GM21737 (cell line): ENCODE measurements around the gene KRT10.
"Not testable (repeated sequence)": the region's sequence is repeated elsewhere in the genome, so short reads cannot be mapped to it uniquely, and the experiment has no call there.

ENCODE experiments used
- ATAC-seq: cut with Tn5 transposase; IDR thresholded peaks from one replicate; pipeline ENCODE4 v1.9.1; 2021; ENCODE audit warnings: mild to moderate bottlenecking, moderate library complexity; ENCODE audit not compliant: unreplicated experiment

The KRT10 gene

GRCh38 chr17:40822132-40822812 is at the start of gene KRT10:
KRT10 (minus strand) TSS chr17:40822614; CDS start chr17:40822585, 29 bp downstream.
- no peak for ATAC-seq

DNA sequence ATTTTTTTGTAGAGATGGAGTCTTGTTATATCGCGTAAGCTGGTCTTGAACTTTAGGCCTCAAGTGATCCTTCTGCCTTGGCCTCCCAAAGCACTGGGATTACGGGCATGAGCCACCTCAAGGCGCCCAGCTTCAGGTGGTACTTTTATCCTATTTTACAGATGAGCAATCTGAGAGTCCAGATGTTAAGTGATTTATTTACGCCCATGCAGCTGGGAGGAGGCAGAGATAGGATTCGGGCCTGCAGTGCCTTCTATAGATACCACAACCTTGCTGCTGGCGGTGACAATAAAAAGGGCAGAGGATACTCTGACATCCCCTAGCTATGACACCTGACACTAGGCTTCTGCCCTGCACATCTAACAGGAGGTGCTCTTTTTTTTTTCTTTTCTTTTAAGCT is 48.9 kb upstream of the KRT10 start:
- ATAC-seq, result no peak

- ATAC-seq, result no peak
These were observed 47.7 kb upstream of the KRT10 start for GRCh38 chr17:40870136-40870535.

DNA sequence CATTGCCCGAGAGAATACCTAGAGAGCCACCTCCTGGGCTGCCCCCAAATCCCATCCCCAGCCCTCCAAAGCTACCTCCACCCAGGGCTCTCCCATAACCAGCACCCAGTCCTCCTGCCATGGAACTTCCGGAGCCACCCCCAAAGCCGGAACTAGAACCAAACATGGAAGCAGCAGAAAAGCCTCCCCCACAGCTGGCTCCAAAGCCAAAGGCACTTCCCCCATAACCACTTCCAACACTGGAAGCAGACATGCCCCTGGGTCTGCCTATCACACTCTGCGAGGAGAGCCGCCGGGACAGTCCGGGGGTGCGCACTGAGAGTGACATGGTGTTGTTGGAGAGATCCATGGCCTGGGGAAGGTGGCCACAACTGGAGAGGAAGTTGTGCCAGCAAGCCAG is 44.4 kb upstream of the KRT10 start, which contains the start of gene KRT12:
TSS of gene KRT12 (minus strand) at position 386 of the 400 bp plus-strand sequence. CDS start at position 349, 37 bp downstream.
- no peak for ATAC-seq

GRCh38 chr17:40864661-40865390 is 42.4 kb upstream of the KRT10 start:
- ATAC-seq, result no peak

GRCh38 chr17:40862985-40863733 is 40.7 kb upstream of the KRT10 start:
- no peak for ATAC-seq

DNA sequence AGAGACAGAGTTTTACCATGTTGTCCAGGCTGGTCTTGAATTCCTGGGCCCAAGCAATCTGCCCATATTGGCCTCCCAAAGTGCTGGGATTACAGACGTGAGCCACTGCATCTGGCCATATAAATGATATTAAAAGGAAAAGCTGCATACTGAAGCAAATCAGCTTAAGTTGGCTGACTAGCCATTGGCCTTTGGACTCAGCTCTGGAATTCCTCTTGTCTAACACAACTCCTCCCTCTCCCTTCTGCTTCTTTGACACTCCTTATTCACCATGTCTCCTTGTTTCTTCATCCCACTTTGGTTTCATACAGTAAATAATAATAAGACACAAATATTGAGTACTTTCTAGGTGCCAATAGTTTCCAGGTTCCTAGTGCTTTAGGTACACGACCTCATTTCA is 37.1 kb upstream of the KRT10 start:
- ATAC-seq, result no peak

GRCh38 chr17:40858667-40859066 is 36.3 kb upstream of the KRT10 start:
- not testable (repeated sequence) for ATAC-seq

- no peak for ATAC-seq
These were observed 35.1 kb upstream of the KRT10 start for GRCh38 chr17:40857535-40857934.

GRCh38 chr17:40854175-40854814 is 31.9 kb upstream of the KRT10 start:
- ATAC-seq, result no peak

- no peak for ATAC-seq
These were observed 29.9 kb upstream of the KRT10 start for GRCh38 chr17:40852364-40852763.

DNA sequence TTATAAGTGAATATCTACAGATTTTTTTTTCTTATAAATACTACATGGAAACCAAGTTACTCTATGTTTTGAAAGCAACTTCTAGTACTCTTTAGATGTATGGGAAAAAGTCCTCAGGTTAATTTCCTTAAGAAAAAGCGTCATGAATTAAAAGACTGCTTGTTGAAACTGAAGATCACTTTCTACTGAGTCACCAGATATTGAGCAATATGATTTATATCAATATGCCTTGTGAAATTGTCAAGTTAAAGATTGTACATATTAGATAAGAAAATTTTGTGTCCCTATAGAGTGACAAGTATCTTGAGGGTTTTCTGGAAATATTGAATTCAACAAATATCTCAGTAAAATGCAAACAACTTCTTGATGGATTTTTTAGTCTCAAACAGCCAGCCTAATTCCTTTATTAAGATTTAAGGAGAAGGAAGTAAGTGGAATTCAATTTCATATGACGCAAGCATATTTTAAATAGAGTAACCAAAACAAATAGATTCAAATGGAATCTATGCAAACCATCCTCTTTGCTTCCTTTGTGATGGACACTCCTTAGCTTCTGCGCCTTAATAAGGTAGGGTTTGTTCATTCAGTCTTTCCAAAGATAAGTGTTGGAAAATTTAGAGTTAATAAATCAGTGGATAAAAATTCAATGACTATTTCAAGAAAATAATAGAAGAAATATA is 28.0 kb upstream of the KRT10 start:
- no peak for ATAC-seq

DNA sequence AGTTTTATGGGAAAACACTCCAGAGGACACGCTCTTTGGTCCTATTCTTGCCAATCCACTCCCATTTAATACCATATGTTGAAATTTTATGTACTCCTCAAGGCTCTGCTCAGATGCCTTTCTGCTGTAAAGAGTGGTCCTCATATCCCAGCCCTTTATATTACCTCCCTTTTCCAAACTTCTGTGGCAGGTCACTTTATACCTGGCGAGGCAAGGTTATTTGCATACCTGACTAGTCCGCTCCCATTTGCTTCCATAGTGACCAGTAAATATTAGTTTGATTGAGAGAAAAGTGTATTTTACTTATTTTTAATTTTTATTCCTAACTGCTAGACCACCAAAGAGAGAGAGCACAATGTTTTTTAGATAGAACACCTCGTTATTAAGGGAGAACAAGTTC is 27.3 kb upstream of the KRT10 start:
- no peak for ATAC-seq

DNA sequence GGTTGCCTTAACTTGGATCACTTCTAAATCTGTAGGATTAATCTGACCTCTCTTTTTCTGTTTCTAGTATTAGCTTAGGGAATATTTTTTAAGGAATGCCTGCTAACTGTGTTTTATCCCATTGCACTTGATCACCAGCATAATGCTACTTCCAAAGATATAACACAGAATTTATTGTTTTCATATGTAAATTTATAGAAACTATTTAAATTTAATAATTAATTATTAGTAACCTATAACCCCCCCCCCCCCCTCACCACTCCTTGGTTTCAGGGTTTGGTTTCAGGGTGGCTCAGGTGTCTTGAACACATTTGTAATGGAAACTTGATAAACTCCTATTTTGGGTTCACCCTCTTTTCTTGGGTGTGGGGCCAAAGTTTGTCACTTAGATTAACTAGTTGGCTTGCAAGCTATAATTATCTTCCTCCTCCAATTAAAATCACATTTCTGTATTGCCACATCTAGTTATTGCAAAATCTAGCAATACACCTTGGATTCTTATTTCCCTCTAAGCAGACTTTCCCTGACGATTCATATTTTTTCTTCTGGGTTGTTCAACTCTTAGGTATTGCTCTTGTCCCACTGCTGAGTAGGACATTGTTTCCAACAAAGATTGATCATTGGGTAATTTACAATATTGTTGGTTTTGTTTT is 26.3 kb upstream of the KRT10 start:
- ATAC-seq, result no peak

GRCh38 chr17:40846515-40847144 is 24.2 kb upstream of the KRT10 start:
- no peak for ATAC-seq

- no peak for ATAC-seq
These were observed 22.3 kb upstream of the KRT10 start for GRCh38 chr17:40844671-40845107.

DNA sequence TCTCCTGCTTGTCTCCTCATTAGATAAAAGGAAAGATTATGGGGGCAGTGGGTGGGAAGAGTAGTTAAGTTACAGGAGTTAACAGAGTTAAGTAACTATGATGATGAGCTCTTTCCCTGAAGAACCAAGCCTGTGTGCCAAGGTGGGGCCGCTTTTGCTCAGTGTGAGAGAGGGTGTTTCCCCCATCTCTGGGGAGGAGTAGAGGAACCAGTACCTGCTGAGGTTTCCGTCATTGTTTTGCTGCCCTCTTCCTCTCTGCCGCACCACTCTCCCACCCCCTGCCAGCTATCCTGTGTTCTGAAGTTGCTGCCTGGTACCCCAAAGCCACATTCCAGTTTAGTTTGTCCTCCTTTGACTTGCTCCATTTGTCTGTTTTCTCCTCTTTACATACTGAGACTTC is 20.8 kb upstream of the KRT10 start:
- no peak for ATAC-seq

GRCh38 chr17:40841246-40841645 is 18.8 kb upstream of the KRT10 start:
- no peak for ATAC-seq

DNA sequence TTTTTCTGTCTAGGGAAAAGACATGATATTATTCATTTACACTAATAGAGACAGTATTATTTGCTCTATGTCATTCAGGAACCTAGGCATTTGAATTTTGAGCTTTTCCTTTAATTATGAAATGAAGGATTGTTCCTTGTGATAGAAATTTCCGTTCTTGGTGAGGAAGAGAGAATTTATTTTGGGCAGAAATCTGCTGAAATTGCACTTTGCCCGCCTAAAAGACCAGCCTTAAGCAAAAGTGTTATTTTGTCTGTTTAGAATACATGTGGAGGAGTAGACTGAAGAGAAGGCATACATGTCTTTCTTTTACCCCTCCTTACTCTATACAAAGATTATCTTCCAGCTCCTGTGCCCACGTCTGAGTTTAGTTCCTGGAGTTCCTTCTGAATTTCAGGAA is 16.8 kb upstream of the KRT10 start:
- ATAC-seq, result no peak

GRCh38 chr17:40836020-40836419 is 13.6 kb upstream of the KRT10 start:
- ATAC-seq, result no peak
